H1 (cell line): ENCODE results near the gene BRAT1. TPM values are rescaled to one million over a fixed set of nuclear protein-coding genes. Genes with fewer than 3 reads are reported as not detected.

Experiments
- ATF2 ChIP-seq: IDR thresholded peaks from 2 replicates; pipeline ENCODE4 v1.6.1; 2012; ENCODE audit warnings: low read length, inconsistent platforms
- CEBPB ChIP-seq: IDR thresholded peaks from 2 replicates; pipeline ENCODE4 v1.6.1; 2012; ENCODE audit warnings: low read depth, low read length
- CHD7 ChIP-seq: fragments of 300-600 bp; sonication (generic); IDR thresholded peaks from 2 replicates; pipeline ENCODE4 v1.7.1; 2012; ENCODE audit warnings: low read length, moderate library complexity, mild to moderate bottlenecking, inconsistent platforms; ENCODE audit not compliant: insufficient replicate concordance
- CTBP2 ChIP-seq: IDR thresholded peaks from 2 replicates; pipeline ENCODE4 v1.7.0; 2011; ENCODE audit warnings: borderline replicate concordance, mild to moderate bottlenecking, moderate library complexity, mixed read lengths, low read length; ENCODE audit not compliant: insufficient read depth, insufficient read length
- POLR2A ChIP-seq, 2 experiments: IDR thresholded peaks; 1 replicate in 1 of 2; 2 replicates in 1 of 2; pipeline ENCODE4 v1.6.1; 2011; ENCODE audit warnings: low read depth in 2 of 2, low read length in 2 of 2, mild to moderate bottlenecking in 2 of 2; ENCODE audit errors: control extremely low read depth in 1 of 2
- SIRT6 ChIP-seq: IDR thresholded peaks from one replicate; pipeline ENCODE4 v1.7.1; 2012; ENCODE audit warnings: low read length, inconsistent platforms
- TEAD4 ChIP-seq: IDR thresholded peaks from 2 replicates; pipeline ENCODE4 v1.6.1; 2012; ENCODE audit warnings: low read depth, low read length, inconsistent platforms, mixed read lengths
- polyA plus RNA-seq, 7 experiments: library from polyadenylated mRNA; depleted of rRNA in 3 of 7; stranded (reverse) in 5 of 7; unstranded in 2 of 7; fragments of >200 nt in 5 of 7; fragments of 200-250 nt in 2 of 7; gene quantifications; 1 replicate in 5 of 7; 2 replicates in 1 of 7; 4 replicates in 1 of 7; pipeline versions ENCODE4 v1.2.1 to v1.2.3, GENCODE V29; 2011 to 2013; ENCODE audit warnings: missing spikeins in 2 of 7, mixed read lengths in 2 of 7
- total RNA-seq: library from RNA; stranded (reverse); fragmentation: NEBNext Ultra II Directional; extraction: Animal tissue kit (Norgen Biotek cat#: 25700); gene quantifications from 2 replicates; pipeline ENCODE4 v1.2.1, GENCODE V29; 2021

BRAT1 gene
- total and polyA plus RNA-seq, 2 of the 8 experiments (the other 6 are each of a cell fraction or from before 2014, with no cell fraction given), result 36.8 to 42.3 TPM

GRCh38 chr7:2554661-2555111 lies 638 bp downstream of the BRAT1 start (continued):
- TF ChIP-seq CHD7 (no peak), ATF2 (no peak), SIRT6 (no peak), TEAD4 (no peak), CTBP2 (no peak), POLR2A (IDR thresholded peaks at IDR 0.05; ENCODE audit: control extremely low read depth in 1 of 2, low read depth in 2 of 2, low read length in 2 of 2) (no peak), CEBPB (no peak)
- TF ChIP-seq, all 59 proteins: peak for 0
